NCI-H510A (cell line): ENCODE data around the gene PAF1.
"Not testable (repeated sequence)": the region's sequence is repeated elsewhere in the genome, so short reads cannot be mapped to it uniquely, and the experiment has no call there.

ENCODE experiments used
- DNase-seq: peaks from one replicate; lab custom pipeline; 2025; lab: John Stamatoyannopoulos, UW

Gene PAF1

DNA sequence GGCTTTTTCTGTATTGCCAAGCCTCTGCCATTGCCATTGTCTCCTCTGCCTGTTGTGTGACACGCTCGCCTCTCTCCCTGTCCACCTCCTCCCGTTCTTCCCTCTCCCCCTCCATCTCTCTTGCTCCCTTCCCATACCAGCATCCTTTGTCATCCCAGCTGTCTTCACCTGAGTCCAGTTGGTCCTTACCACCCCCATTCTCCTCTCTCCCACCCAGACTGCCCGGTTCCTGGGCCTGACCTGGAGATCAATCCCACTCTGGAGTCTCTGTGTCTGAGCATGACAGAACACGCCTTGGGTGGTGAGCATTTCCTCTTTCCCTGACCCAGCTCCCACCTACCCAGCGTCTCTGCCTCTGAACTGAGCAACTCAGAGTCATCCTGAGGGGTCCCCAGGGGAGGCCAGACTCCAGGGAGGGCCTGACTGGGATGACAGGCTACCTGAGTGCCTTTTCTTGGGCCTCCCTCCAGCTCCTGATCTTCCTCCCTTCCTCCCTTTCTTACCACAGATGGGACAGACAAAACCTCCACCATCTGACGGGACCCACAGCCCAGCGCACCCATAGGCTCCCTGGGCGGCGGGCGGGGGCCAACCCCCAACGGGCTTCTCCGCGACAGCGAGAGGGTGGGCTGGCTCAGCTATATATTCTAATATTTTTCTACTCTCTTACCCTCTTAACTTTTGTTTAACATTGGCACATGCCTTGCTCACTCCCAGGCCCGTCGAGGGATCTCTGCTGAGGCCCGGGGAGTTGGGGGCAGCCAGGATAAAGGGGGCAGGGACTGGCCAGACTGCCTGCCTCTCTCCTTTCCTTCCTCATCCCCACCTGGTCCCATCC, 7.7 kb downstream of the PAF1 start:
- no peak for DNase-seq

DNA sequence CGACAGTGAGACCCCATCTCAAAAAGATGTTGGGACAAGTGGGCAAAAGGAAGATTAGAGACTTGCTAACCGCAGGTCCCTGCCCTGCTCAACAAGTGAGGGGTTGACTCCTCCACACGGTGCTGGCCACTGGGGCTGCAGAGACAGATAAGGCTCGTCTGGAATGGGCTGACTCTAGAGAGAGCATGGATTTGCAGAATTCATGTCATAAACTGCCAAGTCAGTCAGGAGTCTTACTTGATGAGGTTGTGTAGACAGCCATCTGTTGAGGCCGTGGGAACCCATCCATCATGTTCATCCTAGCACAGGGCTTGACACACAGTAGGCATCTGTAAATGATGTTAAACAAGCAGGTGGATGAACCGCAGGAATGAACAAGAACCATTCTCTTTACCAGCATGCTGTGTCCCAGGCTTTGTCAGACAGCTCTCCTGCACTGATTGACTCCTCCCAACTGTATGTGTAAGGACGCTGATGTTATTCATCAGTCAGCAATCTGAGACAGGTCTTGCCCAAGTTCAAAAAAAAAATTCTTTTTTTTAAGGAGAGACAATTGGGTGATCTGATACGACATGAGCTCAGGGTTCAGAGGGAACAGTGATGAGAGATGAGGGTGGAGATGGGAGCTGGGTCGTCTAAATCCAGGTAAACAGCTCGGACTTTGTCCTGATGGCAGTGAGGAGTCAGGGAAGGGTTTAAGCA, 8.8 kb downstream of the PAF1 start:
- DNase-seq, result no peak

DNA sequence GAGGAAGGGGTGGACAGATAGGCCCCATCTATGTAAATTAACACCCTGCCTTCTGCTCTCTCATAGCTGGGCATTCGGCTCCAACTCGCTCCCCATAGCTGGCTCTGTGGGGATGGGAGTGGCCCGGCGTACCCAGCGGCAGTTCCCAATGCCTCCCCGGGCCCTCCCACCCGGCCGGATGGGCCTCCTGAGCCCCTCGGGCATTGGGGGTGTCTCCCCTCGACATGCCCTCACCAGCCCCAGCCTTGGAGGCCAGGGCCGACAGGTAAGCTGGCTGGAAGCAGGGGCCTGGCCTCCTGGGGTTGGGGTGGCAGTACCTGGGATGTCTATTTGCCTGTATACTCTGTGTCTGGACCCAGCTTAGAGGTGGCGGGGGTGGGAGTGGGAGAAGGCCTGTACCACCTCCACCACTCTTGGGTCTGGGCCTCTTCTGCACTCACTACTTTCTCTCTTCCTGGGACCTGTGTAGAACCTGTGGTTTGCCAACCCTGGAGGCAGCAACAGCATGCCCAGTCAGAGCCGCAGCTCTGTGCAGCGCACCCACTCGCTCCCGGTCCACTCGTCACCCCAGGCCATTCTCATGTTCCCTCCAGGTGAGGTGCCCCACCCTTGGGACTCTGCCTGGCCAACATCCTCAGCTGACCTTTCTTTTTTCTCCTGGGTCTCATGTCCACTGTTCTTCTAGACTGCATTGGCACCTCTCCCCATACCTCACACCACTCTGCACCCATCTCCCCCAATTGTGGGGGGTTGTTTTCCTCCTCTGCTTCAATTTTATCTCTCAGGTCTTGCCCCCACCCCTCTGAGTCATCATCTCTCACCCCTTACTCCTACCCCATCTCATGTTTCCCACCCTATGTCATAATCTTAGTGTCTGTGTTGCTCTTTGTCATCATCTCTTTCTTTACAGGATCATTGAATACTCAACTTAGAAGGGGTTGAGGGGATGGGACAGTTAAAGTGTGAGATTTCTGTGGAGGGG, 10.1 kb downstream of the PAF1 start:
- DNase-seq, result no peak

DNA sequence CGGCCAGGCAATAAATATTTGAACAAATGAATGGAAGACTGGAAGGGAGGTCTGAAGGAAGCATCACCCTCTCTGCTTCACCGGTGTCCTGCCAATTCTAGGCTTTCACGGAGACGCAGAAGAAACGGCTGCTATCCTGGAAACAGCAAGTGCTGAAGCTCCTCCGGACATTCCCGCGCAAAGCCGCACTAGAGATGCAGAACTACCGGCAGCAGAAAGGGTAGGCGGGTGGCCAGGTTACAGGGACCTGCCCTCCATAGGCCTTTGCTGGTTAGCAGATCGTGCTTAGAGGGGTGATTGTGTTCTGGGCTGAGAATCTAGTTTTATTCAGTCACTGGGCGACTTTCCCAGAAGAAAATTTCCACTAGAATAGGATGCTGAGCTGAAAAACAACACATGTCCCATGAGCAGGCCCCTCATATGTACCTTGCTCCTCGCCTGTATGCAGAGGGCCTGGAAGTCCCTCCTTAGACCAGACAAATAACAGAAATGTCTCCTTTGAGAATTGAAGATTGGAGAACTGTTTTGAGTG, 11.0 kb downstream of the PAF1 start:
- DNase-seq, result no peak

DNA sequence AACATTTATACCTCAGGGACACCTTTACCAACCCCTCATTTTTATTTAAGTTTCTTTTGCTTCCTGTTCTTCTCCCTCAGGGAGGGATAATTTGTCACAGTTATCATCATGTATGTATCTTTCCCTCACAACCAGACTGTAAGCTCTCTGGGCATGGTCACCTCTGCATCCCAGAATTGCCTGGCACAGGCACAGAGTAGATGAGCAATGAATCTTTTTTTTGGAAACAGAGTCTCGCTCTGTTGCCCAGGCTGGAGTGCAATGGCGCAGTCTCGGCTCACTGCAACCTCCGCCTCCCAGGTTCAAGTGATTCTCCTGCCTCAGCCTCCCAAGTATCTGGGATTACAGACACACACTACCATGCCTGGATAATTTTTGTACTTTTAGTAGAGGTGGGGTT, 11.5 kb downstream of the PAF1 start:
- not testable (repeated sequence) for DNase-seq

DNA sequence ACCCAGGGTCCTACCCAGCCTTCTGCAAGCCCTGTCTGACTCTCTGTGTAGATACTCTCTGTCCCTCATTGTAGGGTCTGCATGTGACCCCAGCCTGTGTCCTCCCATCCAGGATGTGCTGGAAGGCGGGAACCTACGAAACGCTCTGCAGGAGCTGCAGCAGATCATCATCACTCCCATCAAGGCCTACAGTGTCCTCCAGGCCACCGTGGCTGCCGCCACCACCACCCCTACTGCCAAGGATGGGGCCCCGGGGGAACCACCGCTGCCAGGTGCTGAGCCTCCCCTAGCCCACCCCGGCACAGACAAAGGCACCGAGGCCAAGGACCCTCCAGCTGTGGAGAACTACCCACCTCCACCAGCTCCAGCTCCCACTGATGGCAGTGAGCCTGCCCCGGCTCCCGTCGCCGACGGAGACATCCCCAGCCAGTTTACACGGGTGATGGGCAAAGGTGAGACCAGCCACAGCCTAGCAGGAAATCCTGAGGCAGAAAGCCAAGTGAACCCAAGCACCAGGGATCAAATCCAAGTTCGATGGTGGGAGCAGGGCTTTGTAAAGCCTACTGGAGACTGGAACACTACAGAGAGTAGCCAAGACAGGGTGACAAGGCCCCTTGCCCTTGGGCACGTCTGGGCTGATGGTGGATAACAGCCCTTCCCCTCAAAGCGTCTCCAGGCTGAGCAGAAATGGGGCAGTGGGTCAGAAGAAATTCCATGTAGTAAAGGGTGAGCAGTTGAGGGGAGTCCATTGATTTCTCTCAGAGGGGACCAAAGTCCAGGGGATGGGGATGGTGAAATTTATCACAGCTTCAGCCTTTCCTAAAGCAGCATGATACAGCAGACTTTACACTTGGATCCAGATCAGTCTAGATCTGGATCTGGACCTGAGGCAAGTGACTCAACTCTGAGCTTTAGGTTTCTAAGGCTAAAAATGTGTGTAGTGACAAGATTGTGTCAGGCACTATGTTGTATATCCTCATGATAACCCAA, 13.2 kb downstream of the PAF1 start:
- DNase-seq, result no peak

DNA sequence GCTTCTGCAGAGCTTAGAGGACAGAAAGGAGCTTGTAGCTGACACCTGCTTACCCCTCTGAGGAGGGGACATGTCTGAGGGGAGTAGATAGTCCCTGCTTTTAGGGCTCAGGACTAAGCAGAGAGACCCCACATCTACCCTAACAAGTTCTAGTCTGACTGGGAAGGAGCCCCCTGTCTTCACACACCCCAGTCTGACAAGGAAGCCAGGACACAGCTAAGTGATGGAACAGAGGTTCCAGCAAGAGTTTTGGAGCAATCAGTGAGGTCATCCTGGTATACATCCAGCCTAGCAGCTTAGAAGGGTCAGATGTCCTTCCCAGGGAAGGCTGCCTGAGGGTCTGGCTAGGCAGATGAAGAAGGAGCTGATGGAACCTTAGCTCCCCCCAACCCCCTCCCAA, 15.0 kb downstream of the PAF1 start:
- DNase-seq, result no peak

DNA sequence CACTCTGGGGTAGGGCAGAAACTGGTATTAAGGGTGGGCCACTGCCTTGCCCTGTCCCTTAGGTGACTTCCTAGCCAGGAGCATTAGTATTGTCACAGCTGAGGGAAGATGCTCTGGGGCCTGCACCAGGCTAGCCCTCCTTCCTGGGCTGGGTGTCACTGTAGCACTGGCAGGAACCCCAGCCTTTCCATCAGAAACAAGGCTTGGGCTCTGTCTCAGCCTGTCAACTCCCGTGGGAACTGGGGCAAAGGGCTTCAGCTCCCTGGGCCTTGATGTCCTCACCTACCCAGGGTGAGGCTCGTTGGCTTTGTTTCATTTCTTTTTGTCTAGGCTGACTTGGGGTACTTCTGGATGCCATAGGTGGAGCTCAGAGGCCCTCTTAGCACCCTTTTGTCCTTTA, 18.0 kb downstream of the PAF1 start:
- DNase-seq, result no peak

DNA sequence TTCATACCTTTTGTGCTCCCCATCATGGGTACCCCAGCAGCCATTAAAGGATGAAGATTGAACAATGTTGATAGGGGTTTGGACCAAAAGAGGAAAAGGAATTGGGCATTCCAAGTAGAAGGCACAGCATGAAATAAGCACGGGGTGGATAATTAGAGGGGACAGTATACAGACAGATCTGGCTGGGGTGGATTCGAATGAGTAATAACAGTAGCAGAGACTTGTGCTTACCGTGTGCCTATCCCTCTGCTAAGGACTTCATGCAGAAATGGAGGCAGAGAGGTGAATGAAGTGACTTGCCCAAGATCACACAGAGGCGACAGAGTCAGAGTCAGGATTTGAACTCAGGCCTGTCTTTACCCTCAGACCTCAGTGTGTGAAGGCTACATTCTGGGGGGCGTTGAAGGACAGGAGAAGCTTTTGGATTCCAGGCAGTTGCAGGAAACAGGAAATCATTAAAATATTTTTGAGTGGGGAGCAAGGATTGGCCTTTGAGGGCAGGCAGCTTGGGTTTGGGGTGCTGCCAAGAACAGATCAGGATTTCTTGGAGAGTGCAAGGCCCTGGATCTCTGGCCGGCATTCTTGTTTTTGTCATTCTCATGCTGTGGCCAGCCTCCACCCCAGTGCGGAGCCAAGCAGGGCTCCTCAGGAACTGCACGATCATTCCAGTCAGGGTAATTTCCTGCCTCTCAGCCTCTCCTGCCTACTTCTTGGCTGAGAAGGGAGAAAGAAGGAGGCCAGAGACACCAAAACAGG, 18.7 kb downstream of the PAF1 start:
- DNase-seq, result no peak

DNA sequence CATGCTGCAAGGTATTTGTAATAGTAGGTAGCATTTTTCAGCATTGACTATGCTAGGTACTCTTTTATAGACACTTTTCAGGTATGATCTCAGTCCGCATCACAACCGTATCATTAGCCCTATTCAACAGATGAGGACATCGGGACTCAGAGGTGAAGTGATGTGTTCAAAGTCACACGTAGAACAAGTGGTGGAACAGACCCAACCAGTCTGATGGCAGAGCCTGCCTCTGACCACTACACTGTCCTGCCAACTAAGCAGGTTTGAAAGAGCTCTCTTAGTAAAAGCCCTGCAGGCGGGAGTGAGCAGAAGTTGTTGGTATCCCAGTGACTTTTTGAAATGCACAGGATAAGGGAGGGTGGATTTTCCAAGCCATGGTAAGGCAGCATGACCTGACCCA, 20.2 kb downstream of the PAF1 start:
- no peak for DNase-seq

DNA sequence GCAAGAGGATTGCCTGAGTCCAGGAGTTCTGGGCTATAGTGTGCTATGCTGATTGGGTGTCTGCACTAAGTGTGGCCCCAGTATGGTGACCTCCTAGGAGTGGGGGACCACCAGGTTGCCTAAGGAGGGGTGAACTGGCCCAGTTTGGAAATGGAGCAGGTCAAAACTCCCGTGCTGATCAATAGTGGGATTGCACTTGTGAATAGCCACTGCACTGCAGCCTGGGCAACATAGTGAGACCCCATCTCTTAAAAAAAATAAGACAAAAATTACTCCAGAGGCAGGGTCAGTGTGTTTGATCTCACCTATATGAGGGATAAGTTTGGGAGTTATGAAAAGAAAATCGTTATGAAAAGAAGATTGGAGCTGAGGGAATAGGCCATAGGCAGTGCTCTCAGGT, 21.7 kb downstream of the PAF1 start:
- no peak for DNase-seq

DNA sequence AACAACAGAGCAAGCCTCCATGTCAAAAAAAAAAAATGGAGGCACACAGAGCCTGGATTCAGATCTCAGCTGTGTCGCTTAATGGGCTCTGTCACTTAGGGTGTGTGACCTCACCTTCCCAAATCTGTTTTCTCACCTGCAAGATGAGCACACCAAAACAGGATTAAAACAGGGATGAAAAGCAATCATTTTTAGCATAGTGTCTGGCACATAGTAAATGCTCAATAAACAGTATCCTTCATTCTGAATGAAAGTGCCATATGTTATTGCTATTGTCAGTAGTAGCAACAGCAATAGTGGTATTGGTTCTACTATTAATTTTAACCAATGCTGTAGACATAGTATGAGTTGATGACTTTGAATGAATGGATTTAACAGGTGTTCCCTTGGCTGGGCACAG, 25.4 kb downstream of the PAF1 start:
- no peak for DNase-seq

DNA sequence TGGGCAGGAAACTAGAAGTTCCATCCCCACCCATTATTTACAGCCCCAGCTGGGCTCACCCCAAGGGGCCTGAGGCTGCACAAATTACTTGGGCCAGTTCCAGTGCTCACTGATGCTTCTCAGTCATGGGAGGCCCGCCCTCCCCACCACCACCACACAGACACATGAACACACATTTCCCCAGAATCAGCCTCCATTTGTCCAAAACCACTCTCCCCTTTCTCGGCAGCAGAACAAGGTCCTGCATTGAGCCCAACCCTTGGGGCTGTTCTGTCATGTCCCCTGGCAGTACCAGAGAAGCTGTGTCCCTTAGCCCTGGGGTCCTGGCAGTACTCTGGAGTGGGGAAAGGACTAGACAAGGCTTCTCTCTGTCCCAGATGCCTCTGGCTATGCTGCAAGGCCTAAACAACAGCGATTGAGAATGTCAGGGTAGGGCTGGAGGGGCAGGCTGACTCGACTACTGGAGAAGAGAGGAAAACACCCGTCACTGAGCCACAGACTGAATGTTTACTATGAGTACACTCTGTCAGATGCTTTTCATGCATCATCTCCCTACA, 26.9 kb downstream of the PAF1 start:
- no peak for DNase-seq

DNA sequence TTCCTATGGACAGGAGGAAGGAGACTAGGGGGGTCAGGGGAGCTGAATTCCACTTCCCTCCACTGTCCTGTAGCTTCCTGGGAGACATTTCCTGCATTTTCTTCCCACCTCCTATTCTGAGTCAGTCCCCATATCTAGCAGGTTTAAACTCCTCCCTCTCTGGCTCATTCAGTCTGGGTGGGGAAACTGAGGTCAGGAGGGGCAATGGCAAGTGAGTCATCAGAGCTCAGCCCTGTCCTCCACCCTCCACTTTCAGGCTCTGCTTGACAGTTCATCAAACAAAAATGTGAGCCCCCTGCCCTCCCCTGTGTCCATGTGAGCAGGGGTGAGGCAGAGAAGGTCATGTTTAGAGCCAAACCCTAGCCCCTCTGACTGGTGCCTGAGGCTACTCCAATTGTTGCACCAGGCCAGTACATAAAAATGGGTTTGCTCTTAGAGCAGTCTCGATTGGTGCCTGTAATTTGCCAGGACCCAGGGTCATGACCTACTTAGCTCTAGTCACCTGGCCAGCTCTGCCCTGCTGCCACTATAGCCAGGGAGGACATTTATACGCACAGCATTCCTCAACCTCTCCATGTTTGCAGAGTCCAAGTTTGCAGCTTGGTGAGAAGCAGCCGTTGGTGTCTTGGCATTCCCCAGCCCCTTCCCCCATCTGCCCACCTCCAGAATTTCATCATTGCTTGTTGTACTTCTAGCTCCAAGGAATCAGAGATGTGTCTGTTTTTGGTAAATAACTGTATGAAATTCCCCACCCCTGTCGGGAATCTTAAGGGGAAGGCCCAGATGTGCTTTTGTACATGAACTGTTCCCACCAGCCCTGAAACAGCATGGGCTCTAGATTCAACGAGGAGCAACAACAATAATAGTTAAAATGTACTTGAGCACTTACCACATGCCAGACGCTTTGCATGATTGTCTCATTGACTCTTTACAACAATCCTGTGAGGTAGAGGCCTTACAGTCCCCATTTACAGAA, 27.9 kb downstream of the PAF1 start:
- no peak for DNase-seq

DNA sequence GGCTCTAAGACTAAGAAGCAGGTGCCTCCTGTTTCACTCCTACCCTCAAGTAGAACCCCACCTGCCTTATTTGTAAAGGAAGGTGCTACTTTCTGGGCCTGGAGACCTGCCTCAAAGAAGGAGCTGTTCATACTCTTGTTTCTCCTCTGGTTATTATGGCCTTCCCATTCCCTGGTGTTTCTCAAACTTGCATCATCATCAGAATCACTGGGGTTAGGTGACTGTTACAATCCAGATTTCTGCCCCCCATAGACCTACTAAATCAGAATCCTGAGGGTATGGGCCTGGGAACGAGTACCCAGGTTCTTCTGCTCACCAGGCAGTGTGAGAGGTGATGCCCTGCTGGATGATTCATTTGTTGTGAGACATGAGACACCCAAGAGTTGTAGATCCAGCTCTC, 30.3 kb downstream of the PAF1 start:
- no peak for DNase-seq

DNA sequence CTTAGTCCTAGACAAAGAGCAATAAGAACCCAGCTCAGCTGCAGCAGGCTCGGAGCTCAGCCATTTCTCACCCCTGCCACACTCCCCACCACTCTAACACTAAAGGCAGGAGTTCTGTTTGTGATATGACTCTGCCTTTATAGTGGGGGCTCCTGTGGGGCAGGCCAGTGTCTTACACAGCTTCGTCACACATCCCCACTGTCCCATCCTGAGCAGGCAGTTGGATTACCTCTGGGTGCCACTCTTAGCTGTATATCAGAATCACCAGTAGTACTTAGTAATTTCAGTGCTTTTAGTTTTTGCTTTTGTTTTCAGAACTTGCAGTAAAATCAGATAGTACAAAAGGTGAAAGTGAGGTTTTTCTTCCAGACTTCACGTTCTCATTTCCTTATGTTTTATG, 31.9 kb downstream of the PAF1 start:
- DNase-seq, result no peak

DNA sequence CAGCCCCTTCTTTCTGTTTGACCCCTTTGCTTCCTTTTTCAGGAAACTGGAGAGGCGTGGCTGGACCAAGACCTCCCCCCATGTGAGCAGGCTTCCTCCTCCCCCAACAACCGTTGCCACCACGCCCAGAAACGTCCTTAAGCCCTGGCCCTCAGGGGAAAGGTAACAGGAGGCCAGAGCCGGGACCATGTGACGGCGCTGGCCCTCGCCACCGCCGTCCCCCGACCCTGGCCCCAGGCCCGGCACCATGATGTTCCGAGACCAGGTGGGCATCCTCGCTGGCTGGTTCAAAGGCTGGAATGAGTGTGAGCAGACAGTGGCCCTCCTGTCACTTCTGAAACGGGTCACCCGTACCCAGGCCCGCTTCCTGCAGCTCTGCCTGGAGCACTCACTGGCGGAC, 34.3 kb downstream of the PAF1 start:
- DNase-seq, result no peak

DNA sequence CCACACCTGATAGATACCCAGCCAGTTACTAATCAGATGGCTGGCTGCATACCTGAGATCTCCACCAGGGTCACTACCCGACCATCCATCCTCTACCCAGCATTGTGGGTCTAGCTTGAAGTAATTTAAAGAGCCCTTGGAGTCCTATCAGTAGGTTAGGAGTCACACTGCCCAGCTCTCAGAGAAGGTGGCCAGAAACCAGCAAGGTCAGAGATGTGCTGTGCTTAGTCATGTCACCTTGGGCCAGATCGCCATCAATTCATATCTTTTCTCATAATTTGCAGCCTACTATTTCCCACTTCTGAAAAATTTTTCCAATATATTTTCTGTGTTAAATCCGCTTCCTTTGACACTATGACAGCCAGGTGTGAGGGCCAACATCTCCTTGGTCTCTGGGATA, 34.8 kb downstream of the PAF1 start:
- no peak for DNase-seq

DNA sequence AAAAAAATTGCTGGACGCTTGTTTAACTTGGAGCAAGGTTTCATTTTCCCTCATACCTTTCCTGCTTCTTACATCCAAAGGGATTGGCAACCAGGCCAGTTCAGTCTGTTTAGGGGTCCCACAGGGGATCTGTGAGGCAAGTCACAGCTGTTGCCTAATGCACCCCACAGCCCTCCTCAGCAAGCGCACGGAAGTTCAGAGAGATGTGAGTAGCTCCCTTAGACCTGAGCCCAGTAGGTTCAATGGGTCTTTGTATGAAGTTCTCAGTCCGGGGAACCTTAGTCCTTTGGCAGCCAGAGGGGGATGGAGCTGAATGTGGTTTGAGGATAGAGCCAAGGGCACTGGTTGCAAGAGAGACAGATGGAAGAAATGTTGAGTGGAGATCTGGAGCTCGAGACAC, 35.7 kb downstream of the PAF1 start:
- no peak for DNase-seq
